Measurements from ENCODE around the gene ULBP3.

The ULBP3 gene

DNA sequence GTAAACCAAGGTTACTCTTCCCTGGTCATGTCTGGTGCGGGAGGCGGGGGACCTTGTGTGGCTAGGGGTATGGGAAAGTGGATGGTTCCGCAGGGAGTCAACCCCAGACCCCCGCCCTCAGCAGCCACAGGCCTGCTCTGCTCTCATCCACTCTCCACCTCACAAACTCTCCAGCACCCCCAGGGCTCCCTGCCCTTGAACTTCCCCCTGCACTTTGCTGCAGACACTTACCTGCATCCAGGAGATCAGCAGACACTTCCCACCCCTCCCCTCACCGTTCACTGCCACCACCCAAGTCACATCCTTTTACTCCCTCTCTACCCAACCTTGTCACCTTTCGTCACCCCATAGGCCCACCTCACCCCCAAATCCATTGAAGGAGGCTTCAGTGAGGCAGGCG lies 39.6 kb downstream of the ULBP3 start:
- Histone ChIP-seq H3K4me1 (ENCODE audit: control insufficient read depth in 1 of 2, insufficient read depth in 2 of 2, low read length in 2 of 2) (no peaks in the 10 kb centered on the region), H3K4ac (ENCODE audit: low read depth, low read length) (no peak overlapping the region), H3K4me3 (ENCODE audit: low read depth, low read length) (no peak overlapping the region), H3K18ac (ENCODE audit: low read length) (no peak overlapping the region), H4K91ac (ENCODE audit: low read depth, low read length) (no peak overlapping the region), H3K9me3 (ENCODE audit: insufficient read depth, low read depth, low read length) (peaks cover 2% of the 10 kb centered on the region), H4K8ac (ENCODE audit: low read depth, low read length) (no peak overlapping the region), H3K36me3 (ENCODE audit: control insufficient read depth in 1 of 2, insufficient read depth in 2 of 2, low read length in 2 of 2) (no peaks in the 10 kb centered on the region), H3K27me3 (ENCODE audit: insufficient read depth, low read length) (peaks cover 4% of the 10 kb centered on the region), H4K12ac (ENCODE audit: low read depth, low read length) (no peak overlapping the region), H3K79me1 (ENCODE audit: low read length) (no peaks in the 10 kb centered on the region), H2BK120ac (ENCODE audit: insufficient read depth, low read length, poor library complexity) (no peak overlapping the region), H2AK5ac (ENCODE audit: low read length) (no peak overlapping the region), H3K23ac (ENCODE audit: low read length) (no peak overlapping the region), H3K9ac (ENCODE audit: low read length) (no peak overlapping the region), H3K14ac (ENCODE audit: low read length) (no peak overlapping the region), H3K4me2 (ENCODE audit: low read length) (no peak overlapping the region), H3K27ac (ENCODE audit: low read depth, low read length) (no peak overlapping the region), H2BK5ac (ENCODE audit: low read depth, low read length, poor library complexity) (no peak overlapping the region), H2AFZ (ENCODE audit: insufficient read depth, low read length, poor library complexity) (no peak overlapping the region), H2BK12ac (ENCODE audit: low read length) (no peak overlapping the region), H3K79me2 (ENCODE audit: control insufficient read depth, insufficient read depth, low read length, poor library complexity) (no peaks in the 10 kb centered on the region)
- no CpG with 5 or more reads among the region's 7 CpGs for WGBS (ENCODE audit: extremely low coverage, insufficient coverage, insufficient read length)
- no peak for DNase-seq

DNA sequence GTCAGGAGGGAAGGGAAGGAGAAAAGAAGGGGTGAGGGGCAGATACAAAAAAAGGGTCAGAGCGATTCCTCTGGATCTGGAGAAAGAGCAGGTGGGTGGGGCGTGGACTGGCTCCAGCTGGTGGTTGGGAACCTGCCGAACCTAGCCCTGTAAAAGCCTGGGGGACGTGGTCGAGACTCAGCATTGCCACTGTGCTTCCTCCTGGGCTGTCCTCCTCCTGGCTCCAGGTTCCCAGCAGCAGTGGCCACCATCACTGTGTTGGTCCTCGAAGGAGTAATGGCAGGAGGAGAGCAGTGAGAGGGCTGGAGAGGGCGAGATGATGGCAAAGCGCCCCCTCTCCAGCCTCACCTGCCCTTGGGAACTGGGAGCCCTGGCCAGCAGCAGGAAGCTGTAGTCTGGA lies 40.1 kb downstream of the ULBP3 start:
- Histone ChIP-seq H4K12ac (ENCODE audit: low read depth, low read length) (no peak overlapping the region), H2AFZ (ENCODE audit: insufficient read depth, low read length, poor library complexity) (no peak overlapping the region), H2BK5ac (ENCODE audit: low read depth, low read length, poor library complexity) (no peak overlapping the region), H3K79me1 (ENCODE audit: low read length) (no peaks in the 10 kb centered on the region), H3K14ac (ENCODE audit: low read length) (no peak overlapping the region), H3K9me3 (ENCODE audit: insufficient read depth, low read depth, low read length) (peaks cover 2% of the 10 kb centered on the region), H3K27ac (ENCODE audit: low read depth, low read length) (no peak overlapping the region), H3K9ac (ENCODE audit: low read length) (no peak overlapping the region), H3K36me3 (ENCODE audit: control insufficient read depth in 1 of 2, insufficient read depth in 2 of 2, low read length in 2 of 2) (no peaks in the 10 kb centered on the region), H3K23ac (ENCODE audit: low read length) (no peak overlapping the region), H2AK5ac (ENCODE audit: low read length) (no peak overlapping the region), H3K27me3 (ENCODE audit: insufficient read depth, low read length) (peaks cover 4% of the 10 kb centered on the region), H4K91ac (ENCODE audit: low read depth, low read length) (no peak overlapping the region), H2BK120ac (ENCODE audit: insufficient read depth, low read length, poor library complexity) (no peak overlapping the region), H2BK12ac (ENCODE audit: low read length) (no peak overlapping the region), H3K79me2 (ENCODE audit: control insufficient read depth, insufficient read depth, low read length, poor library complexity) (no peaks in the 10 kb centered on the region), H3K4me2 (ENCODE audit: low read length) (no peak overlapping the region), H3K4ac (ENCODE audit: low read depth, low read length) (no peak overlapping the region), H4K8ac (ENCODE audit: low read depth, low read length) (no peak overlapping the region), H3K4me1 (ENCODE audit: control insufficient read depth in 1 of 2, insufficient read depth in 2 of 2, low read length in 2 of 2) (no peaks in the 10 kb centered on the region), H3K4me3 (ENCODE audit: low read depth, low read length) (no peak overlapping the region), H3K18ac (ENCODE audit: low read length) (no peak overlapping the region)
- no CpG with 5 or more reads among the region's 8 CpGs for WGBS (ENCODE audit: extremely low coverage, insufficient coverage, insufficient read length)
- DNase-seq, result no peak

DNA sequence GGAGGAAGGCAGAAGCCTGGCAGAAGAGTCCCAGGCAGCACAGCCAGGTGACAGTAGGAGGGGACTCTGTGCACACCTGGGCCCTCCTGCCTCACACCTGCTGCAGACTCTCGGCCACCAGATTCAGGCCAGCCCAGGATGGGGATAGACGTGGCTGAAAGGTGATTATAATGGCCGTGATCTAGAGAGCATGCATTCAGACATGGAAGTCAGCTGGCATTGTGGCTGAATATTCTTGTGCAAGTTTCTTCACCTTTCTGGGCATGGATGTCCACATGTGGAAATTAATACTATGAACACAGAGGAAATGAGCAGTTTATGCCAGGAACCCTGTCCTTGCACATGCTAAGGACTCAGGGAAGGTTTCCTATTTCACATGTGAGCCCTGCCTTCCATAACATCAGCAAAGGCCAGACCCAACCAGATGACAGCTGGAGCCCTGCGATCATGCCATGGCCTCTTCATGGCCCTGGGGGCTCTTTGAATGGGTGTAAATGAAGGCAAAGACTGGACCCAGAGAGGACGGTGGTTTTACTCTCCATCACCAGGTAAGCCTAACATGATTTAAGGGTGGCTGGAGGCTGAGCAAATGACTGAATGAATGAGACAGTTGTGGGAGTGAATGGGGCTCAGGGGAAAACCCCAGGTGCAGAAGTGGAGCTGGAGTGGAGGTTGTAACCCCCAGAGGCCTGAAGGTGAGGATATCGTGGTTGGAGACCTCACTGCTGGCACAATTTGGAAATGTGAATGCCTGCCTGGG lies 40.9 kb downstream of the ULBP3 start:
- no peak overlapping the region for H3K23ac ChIP-seq (ENCODE audit: low read length)
- WGBS (ENCODE audit: extremely low coverage, insufficient coverage, insufficient read length), result no CpG with 5 or more reads among the region's 6 CpGs
- H3K36me3 ChIP-seq (ENCODE audit: control insufficient read depth in 1 of 2, insufficient read depth in 2 of 2, low read length in 2 of 2), result no peaks in the 10 kb centered on the region
- H2BK120ac ChIP-seq (ENCODE audit: insufficient read depth, low read length, poor library complexity), result no peak overlapping the region
- H4K91ac ChIP-seq (ENCODE audit: low read depth, low read length), result no peak overlapping the region
- H3K4ac ChIP-seq (ENCODE audit: low read depth, low read length), result no peak overlapping the region
- H3K18ac ChIP-seq (ENCODE audit: low read length), result no peak overlapping the region
- H3K4me2 ChIP-seq (ENCODE audit: low read length), result no peak overlapping the region
- DNase-seq, result no peak
- no peak overlapping the region for H2AFZ ChIP-seq (ENCODE audit: insufficient read depth, low read length, poor library complexity)
- H4K12ac ChIP-seq (ENCODE audit: low read depth, low read length), result no peak overlapping the region
- H2BK12ac ChIP-seq (ENCODE audit: low read length), result no peak overlapping the region
- no peak overlapping the region for H2AK5ac ChIP-seq (ENCODE audit: low read length)
- no peaks in the 10 kb centered on the region for H3K79me1 ChIP-seq (ENCODE audit: low read length)
- H3K14ac ChIP-seq (ENCODE audit: low read length), result no peak overlapping the region
- H4K8ac ChIP-seq (ENCODE audit: low read depth, low read length), result no peak overlapping the region
- H2BK5ac ChIP-seq (ENCODE audit: low read depth, low read length, poor library complexity), result no peak overlapping the region
- no peak overlapping the region for H3K4me3 ChIP-seq (ENCODE audit: low read depth, low read length)
- H3K27me3 ChIP-seq (ENCODE audit: insufficient read depth, low read length), result peaks cover 3% of the 10 kb centered on the region
- peaks cover 2% of the 10 kb centered on the region for H3K9me3 ChIP-seq (ENCODE audit: insufficient read depth, low read depth, low read length)
- H3K4me1 ChIP-seq (ENCODE audit: control insufficient read depth in 1 of 2, insufficient read depth in 2 of 2, low read length in 2 of 2), result no peaks in the 10 kb centered on the region
- H3K9ac ChIP-seq (ENCODE audit: low read length), result no peak overlapping the region
- H3K79me2 ChIP-seq (ENCODE audit: control insufficient read depth, insufficient read depth, low read length, poor library complexity), result no peaks in the 10 kb centered on the region
- no peak overlapping the region for H3K27ac ChIP-seq (ENCODE audit: low read depth, low read length)

DNA sequence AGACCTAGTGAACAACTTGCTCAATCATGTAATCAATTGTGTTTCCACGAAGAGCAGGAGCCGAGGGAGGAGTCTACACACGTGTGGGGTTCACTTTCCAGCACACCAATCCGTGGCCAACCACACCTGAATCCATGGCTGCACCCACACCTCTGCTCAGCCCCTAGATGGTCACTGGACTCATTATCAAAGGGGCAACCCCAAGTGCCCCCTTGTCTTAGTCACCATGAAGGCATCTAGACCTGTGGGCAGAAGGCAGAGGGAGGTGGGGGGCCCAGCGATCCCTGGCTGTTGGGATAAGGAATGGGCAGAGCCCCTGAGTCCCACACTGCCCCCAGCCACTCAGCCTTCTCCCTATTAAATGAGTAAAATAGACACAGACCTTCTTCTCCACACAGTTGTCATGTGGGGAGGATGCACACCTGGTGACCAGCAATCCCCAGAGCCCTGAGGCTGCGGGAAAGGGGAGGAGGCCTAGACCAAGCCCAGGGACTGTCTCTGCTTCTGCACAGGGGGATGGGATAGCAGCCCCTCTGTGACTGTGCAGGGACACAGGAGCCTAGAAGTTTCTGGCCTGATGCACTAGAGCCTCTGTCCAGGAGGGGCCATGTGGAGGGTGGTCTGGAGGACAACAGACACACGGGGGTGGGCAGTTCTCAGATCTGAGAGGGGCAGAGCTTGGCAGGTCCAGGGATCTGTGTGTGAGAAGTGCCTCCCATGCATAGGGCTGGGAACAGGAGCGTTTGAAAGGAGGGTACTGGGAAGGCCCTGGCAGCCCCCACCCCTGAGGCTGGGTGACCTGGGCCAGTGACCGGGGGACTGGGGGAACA lies 41.7 kb downstream of the ULBP3 start:
- no peak overlapping the region for H3K14ac ChIP-seq (ENCODE audit: low read length)
- H3K36me3 ChIP-seq (ENCODE audit: control insufficient read depth in 1 of 2, insufficient read depth in 2 of 2, low read length in 2 of 2), result no peaks in the 10 kb centered on the region
- no peaks in the 10 kb centered on the region for H3K79me2 ChIP-seq (ENCODE audit: control insufficient read depth, insufficient read depth, low read length, poor library complexity)
- no peak overlapping the region for H4K91ac ChIP-seq (ENCODE audit: low read depth, low read length)
- peaks cover 2% of the 10 kb centered on the region for H3K9me3 ChIP-seq (ENCODE audit: insufficient read depth, low read depth, low read length)
- no peak overlapping the region for H2AFZ ChIP-seq (ENCODE audit: insufficient read depth, low read length, poor library complexity)
- H2AK5ac ChIP-seq (ENCODE audit: low read length), result no peak overlapping the region
- H2BK12ac ChIP-seq (ENCODE audit: low read length), result no peak overlapping the region
- no peak overlapping the region for H3K4ac ChIP-seq (ENCODE audit: low read depth, low read length)
- no CpG with 5 or more reads among the region's 9 CpGs for whole genome bisulfite sequencing (ENCODE audit: extremely low coverage, insufficient coverage, insufficient read length)
- no peak overlapping the region for H4K8ac ChIP-seq (ENCODE audit: low read depth, low read length)
- H4K12ac ChIP-seq (ENCODE audit: low read depth, low read length), result no peak overlapping the region
- no peak overlapping the region for H3K23ac ChIP-seq (ENCODE audit: low read length)
- H3K9ac ChIP-seq (ENCODE audit: low read length), result no peak overlapping the region
- H3K4me1 ChIP-seq (ENCODE audit: control insufficient read depth in 1 of 2, insufficient read depth in 2 of 2, low read length in 2 of 2), result no peaks in the 10 kb centered on the region
- no peak overlapping the region for H2BK5ac ChIP-seq (ENCODE audit: low read depth, low read length, poor library complexity)
- no peak for DNase-seq
- H3K4me3 ChIP-seq (ENCODE audit: low read depth, low read length), result no peak overlapping the region
- H3K18ac ChIP-seq (ENCODE audit: low read length), result no peak overlapping the region
- H3K27ac ChIP-seq (ENCODE audit: low read depth, low read length), result no peak overlapping the region
- no peak overlapping the region for H3K4me2 ChIP-seq (ENCODE audit: low read length)
- H2BK120ac ChIP-seq (ENCODE audit: insufficient read depth, low read length, poor library complexity), result no peak overlapping the region
- no peaks in the 10 kb centered on the region for H3K27me3 ChIP-seq (ENCODE audit: insufficient read depth, low read length)
- H3K79me1 ChIP-seq (ENCODE audit: low read length), result no peaks in the 10 kb centered on the region
